ENCODE measurements around the gene RPL3.

DNA sequence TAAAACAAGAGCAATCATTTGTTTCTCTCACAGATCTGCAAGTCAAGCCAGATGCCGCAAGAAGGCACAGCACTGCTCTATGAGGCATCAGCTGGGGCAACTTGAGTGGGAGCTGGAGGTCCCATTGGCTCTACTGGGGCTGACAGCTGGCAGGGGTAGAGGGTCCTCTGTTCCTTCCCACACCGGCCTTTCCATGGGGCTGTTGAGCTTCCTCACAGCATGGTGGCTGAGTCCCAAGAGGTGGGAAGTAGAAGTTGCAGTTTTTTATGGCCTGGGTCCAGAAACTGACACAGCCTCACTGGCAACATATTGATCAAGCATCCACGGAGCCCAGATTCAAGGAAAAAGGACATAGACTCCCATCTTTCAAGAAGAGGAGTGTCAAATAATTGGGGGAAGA is 34.4 kb downstream of the RPL3 start:
- TF ChIP-seq, protein P1, sequence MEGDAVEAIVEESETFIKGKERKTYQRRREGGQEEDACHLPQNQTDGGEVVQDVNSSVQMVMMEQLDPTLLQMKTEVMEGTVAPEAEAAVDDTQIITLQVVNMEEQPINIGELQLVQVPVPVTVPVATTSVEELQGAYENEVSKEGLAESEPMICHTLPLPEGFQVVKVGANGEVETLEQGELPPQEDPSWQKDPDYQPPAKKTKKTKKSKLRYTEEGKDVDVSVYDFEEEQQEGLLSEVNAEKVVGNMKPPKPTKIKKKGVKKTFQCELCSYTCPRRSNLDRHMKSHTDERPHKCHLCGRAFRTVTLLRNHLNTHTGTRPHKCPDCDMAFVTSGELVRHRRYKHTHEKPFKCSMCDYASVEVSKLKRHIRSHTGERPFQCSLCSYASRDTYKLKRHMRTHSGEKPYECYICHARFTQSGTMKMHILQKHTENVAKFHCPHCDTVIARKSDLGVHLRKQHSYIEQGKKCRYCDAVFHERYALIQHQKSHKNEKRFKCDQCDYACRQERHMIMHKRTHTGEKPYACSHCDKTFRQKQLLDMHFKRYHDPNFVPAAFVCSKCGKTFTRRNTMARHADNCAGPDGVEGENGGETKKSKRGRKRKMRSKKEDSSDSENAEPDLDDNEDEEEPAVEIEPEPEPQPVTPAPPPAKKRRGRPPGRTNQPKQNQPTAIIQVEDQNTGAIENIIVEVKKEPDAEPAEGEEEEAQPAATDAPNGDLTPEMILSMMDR (IDR thresholded peaks at IDR 0.05; ENCODE audit: low read length): no peak
- no peak for TF ChIP-seq EZH2 (IDR thresholded peaks at IDR 0.05; ENCODE audit: borderline replicate concordance, low read length)

Measured in OCI-LY1 (cell line).